GM21723 (cell line): ENCODE data around the gene TMEM151A.
A peak's percentile ranks its signal among the peaks of the same experiment; 100 is the strongest.

Experiments used
- ATAC-seq: cut with Tn5 transposase; IDR thresholded peaks from one replicate; pipeline ENCODE4 v1.9.1; 2021; ENCODE audit warnings: mild to moderate bottlenecking, moderate library complexity; ENCODE audit not compliant: unreplicated experiment

Gene TMEM151A

DNA sequence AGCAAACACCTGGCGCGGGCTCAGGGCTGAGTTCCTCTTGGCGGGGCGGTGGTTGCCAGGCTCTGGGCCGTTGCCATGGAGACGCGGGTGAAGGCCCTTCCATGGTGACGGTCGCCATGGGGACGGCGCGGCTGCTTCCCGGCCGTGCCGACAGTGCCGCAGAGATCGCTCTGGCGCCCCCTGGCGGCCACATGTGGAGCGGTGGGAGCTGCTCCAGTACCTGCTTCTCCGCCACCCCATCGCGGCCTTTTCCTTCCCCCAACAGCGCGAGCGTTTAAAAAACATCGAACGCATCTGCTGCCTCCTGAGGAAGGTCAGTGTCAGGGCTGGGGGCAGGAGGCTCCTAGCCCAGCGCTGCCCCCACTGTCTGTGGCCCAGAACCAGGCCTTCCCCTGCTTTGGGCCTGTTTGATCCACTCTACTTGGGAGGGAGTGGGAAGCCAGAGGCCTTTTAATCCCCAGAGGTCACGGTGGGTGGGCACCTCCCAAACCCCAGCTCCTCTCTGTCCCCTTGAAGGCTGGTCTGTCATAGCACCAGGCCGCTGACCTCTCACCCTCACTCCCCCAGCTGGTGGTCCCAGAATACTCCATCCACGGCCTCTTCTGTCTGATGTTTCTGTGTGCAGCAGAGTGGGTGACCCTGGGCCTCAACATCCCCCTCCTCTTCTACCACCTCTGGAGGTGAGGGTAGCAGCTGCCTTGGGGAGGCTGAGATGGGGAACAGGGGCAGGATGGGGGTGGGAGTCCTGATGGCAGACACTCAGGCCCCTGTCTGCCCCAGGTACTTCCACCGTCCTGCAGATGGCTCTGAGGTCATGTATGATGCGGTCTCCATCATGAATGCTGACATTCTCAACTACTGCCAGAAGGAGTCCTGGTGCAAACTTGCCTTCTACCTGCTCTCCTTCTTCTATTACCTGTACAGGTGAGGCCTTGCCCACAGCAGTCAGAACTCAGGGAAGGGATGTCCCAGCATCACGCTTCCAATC, 8.9 kb upstream of the TMEM151A start:
- peak; percentile 72 for ATAC-seq

DNA sequence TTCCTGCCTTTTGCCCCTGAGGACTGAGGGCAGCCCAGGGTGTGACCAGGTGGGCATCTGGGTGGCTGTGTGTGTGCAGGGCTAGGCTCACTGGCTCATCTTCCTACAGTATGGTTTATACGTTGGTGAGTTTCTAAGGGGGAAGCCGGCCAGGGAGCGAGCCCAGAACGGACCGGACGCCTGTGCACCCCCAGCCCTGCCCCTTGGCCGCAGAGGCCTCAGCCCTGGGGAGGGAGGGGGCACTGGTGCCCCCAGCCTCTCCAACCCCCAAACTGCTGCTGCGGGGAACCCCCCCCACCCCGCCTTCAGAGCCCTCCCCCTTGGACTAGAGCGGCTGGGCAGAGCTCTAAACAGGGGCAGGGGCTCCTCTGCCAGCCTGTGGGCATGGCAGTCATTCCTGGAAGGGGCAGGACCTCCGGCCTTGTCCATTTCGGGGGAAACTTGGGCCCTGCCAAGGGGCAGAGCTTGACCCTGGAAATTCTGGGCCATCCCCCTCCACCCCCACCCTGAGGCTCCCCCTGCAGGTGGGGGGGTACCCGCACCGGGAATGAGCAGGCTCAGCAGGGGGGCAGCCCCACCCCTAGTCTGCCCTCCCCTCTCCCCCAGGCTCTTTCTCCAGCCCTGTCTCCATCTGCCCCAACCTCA, 8.1 kb upstream of the TMEM151A start:
- no peak for ATAC-seq

DNA sequence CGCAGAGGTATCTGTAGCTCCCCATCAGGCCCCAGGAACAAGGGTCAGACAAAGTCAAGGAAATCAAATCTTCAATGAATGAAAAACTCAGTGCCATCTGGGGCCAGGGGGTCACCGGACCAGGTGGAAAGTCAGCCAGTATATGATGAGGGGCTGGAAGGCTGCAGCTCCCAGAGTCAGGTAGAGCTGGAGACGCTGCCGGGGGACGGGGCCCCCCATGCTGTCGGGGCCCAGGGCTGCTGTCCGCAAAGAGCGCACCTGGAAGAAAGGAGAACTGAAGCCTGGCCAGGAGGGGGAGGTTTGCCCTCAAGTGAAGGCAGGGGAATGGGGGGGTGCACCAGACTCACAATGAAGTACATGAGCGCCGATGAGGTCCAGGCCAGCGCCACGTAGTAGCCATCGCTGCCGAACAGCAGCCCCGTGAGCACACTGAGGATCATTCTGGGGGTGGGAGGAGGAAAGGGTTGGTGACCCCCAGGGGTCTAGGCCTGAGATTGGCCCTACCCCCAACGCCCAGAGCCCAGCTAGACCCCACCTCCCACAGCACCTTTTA, 7.1 kb upstream of the TMEM151A start:
- ATAC-seq: no peak

DNA sequence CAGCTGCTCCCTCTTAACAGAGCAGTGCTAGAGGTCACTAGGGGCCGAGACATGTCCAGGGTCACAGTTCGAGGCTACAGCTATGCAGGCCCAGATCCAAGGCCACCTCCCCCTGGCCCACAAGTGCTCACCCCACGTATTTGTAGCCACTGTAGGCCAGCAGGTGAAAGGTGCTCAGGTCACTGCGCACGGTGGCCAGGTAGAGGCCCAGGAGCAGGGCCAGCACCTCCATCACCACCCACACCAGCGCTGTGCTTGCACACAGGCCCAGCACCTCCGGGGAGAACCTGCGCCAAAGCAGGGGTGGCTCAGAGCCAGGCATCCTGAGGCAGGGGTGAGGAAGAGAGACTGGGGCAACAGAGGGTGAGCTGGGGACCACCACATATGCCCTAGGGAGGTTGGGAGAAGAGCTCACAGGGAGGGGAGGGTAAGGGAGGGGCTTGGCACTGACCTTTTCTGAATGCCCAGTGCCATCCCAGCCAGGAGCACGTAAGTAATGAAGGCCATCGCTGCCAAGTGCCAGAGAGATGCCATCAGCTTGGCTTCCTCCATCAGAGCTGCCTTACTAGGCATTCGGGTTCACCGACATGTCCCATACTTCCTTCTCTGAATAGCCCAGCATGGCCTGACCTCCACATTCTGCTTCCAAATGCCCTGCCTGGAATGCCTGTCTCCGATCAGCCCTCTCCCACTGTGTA, 6.3 kb upstream of the TMEM151A start:
- ATAC-seq: no peak

DNA sequence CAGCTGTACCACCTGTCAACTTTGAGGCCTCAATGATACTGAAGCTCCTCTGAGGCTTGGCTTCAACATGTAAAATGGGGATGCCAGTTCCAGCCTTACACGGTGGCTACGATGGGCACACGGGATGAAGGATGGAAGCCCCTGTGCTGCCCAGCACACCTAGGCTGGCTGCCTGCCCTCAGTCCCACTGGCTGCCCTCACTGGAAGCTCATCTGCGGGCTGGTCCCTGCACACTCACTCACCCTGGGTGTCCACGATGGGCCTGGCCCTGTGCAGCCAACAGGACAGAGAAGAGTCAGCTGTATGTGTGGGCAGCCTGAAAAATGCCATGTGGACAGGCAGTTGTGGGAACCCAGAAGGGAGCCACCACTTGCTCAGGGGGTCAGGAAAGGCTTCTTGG, 5.0 kb upstream of the TMEM151A start:
- ATAC-seq: no peak

DNA sequence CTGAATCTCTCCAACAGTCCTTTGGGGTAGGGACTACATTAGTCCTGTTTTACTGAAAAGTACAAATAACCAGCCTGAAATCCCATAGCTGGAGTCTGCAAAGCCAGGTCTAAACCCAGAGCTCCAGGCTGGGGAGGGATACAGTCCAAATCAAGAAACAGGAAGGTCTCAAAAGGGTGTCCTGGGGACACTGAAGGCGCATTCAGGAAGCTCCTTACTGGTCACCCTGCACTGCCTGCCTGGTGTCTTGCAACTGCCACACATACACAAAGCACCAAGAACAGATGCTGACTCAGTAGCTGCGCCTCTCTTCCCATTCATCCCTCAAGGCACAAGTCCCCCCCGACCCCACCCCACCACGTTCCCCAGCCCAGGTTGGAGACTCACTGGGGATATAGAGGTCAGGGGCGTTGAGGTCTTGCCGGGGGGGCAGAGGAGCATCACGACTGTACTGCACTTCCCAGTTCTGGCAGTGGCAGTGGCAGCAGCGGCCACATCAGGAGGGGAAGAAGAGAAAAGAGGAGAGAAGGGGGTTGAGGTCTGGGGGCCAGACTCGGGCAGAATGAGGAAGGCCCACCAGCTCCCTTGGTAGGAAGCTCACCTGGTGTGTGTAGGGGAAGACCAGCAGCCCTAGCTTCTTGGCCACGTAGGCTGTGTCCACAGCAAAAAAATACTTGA, 4.3 kb upstream of the TMEM151A start:
- no peak for ATAC-seq

DNA sequence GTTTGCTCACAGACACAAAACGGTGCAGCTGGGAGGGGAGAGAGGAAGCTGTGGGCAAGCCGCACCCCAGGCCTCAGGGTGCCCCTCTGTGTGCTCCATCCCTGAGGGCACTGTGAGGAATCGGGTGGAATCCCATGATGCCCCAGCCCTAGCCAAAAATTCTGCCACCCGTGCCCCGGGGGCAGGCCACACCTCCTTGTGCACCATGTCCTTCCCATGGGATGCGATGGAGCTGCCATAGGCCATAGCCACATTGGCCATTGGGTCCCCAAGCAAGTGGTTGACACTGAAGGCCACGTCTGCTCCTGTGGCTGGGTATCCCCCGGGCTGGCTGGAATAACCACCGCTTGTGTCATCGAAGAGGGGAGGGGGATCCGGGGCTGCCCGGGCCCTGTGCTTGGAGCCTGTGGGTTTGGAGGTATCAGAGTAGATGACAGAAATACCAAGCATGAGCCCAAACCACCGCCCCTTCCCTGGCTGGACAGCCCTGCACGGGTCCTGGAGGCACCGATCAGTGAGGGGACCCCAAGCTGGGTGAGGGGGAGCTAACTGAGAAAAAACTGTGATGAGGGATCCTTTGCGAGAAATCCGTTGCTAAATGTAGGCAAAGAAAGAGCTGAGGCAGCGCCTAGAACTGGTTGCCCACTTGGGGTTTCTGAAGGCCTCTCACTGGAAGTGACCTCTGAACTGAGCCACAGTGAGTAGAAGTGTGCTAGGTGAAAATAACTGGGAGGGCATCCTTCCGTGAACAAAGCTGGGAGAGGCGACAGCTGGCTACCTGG, 3.6 kb upstream of the TMEM151A start:
- no peak for ATAC-seq

DNA sequence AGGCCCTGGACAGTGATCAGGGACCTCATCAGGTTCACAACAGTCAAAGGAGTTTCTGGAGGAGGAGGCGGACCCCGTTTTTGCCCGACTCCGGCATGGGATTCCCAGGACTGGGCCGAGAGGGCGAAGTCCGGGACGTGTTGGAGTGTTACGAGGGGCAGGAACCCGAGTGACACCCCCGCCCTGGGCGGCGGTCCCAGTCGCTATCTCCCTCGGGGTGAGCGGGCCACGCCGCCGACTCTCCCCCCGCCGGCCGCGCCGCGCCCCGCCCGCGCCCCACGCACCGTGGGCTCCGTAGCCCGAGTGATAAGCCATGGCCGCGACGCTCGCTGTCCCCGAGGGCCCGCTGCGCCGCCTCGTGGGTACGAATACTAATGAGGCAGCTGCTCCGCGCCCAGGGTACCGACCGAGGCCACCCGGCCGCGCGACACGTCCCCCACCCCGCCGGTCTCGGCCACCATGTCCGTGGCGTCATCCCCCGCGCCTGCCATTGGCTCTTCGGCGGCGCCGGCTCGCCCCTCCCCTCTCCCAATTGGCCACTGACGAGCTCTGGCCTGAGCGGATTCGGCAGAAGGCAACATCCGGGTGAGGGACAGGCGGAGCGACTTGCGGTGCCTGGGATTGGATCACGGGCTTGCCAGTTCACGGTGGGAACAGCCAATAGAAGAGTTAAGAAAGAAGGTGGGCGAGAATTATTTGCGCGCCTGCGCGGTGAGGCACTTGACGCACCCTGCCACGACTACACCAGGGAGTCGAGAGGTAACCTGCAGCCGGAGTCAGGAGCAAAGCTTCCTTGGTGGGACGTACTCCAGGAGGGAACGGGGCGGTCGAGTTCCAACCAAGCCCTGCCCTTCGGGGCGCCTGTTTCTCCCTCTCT, 2.8 kb upstream of the TMEM151A start, which contains the start of gene YIF1A:
Gene YIF1A, minus strand, starts transcription at position 473 of the 877 bp plus-strand sequence. Its CDS starts 158 bp downstream, at position 315.
- ATAC-seq: peak; percentile 88

DNA sequence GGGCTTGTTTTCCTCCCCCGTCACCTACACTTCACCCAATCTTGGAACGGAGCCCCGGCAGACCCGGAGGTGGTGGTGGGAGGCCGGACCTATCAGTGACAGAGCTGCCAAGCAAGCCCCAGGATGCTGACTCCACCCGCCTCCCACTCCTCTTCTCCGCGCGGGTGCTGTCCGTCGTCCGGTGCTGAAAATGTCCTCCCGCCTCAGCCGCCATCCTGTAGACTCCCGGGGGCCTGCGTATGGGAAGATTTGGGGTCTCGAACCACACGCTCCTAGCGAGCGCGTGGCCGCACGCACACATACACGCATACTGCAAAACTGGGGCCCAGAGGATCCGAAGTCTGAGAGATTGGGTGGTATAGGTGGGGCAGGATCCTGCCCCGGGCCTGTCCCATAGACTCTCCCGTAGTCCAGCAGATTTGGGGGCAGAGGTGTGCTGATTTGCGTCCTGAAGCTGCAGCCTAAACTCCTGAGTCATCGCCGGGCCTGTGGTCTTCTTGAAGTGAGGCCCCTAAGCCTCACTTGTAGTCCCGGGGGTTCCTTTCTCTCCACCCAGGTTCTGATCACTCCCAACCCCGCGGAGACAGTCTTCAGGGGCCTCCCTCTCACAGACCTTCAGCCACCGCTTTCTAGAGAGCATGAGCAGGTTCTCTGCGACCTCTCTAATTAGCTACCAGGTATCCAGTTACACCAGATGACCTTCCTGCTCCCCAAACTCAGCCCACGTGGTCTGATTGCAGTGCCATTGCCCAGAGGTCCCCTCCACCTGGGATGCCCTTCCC, 2.0 kb upstream of the TMEM151A start:
- ATAC-seq: peak; percentile 39

DNA sequence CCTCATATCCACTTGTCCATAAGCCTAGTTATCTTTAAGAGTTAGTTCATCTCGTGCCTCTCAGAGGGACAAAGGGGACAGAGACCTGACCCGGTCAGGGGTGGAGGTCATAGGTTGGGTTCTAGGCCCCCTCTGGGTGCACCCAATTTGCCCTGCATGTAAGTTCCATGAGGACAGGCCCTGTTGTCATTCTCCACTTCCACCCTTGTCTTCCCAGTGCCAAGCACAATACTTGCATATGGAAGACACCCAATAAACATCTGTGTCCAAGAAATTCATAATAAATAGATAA, 1.4 kb upstream of the TMEM151A start:
- no peak for ATAC-seq

DNA sequence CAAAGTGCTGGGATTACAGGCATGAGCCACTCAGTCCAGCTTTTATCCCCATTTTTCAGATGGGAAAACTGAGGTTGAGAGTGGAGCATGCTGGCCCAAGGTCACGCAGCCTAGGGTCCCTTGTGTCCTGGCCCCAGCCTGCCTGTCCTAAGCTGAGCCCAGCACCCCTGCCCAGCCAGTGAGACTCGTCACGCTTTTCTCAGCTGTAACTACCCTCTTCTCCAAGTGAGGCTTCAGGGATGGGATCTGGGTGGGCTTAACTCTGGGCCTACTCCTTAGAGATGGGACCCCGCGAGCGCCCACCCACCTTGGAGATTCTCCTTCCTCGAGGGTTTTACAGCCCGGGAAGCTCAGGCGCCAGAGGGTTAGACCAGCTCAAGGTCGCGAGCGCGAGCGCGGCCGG, 390 bp upstream of the TMEM151A start:
- ATAC-seq: no peak

DNA sequence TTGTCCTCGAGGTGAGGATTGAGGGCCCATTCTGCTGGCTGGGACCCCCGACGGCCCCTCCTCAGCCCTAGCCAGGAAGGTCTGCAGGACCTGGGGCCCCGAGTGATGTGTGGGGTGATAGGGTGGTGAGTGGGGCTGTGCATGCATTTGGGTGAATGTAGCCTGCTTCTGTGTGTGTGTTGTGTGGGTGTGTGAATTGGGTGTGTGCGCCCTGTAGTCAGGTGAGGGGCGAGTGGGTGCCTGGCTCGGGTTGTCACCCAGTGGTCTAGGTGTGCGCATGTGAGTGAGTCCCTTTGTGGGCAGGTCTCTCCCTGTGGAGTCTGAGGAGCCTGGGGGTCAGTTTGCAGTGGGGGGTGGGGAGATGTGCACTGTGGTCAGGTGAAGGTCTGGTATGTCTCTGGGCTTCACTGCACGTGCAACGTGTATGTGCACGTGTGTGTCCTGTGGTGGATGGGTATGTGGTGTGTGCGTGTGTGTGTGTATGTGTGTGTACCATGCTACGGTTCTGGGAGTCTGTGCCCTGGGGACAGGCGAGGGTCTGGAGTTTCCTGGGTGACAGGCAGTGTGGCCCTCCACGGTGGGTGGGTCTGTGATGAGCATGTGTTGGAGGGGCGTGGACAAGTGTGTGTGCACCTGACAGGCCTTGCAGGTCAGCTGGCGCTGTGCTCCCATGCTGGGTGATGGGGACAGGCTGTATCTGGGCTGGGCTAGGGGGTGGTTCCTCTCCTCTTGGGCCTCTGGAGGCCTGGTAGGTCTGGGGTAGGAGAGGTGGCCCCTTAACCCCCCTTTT, 1.0 kb downstream of the TMEM151A start:
- no peak for ATAC-seq

DNA sequence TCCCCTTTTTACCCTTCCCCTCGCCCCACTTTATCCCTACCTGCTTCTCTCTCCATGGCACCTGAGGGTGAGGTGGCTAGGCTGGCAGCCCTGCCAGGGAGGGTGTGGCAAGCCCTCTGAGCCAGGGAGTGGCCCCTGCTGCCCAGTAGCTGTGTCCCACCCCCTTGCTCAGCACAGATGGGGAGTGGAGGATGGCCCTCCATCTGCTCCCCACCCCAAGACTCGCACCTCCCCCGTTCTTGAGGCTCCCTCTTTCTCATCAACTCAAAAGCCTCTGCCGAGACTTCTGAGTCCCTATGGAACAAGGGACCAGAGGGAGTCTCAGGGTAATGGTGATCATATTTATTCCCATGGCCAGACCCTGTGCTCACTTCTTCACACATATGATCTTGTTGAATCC, 1.7 kb downstream of the TMEM151A start:
- no peak for ATAC-seq

DNA sequence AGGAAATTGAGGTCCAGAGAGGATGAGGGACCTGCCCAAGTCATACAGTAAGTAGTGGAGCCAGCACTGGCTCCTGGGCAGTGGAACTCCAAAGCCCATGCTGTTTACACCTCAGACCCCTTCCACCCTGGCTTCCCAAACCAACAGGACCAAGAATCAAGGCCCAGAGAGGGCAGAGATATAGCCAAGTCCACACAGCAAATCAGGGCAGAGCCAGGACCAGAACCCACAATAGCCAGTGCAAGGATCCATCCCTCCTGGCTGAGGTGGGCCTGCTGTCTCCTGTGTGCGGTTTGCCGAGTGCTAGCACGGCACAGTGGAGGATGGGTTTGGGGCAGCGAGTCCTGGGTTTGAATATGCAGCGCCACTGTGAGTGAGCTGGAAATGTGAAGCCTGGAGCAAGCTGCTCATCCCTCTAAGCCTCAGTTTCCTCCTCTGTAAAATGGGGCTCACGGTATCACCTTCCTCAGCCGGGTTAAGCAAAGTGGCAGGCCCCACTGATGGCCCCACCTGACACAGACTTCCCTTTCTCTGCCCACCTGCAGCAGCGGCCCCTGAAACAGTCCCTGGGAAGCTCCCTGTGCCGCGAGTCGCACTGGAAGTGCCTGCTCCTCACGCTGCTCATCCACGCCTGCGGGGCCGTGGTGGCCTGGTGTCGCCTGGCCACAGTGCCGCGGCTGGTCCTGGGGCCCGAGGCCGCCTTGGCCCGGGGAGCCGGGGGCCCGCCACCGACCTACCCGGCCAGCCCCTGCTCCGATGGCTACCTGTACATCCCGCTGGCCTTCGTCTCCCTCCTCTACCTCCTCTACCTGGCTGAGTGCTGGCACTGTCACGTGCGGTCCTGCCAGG, 2.3 kb downstream of the TMEM151A start:
- ATAC-seq: no peak

DNA sequence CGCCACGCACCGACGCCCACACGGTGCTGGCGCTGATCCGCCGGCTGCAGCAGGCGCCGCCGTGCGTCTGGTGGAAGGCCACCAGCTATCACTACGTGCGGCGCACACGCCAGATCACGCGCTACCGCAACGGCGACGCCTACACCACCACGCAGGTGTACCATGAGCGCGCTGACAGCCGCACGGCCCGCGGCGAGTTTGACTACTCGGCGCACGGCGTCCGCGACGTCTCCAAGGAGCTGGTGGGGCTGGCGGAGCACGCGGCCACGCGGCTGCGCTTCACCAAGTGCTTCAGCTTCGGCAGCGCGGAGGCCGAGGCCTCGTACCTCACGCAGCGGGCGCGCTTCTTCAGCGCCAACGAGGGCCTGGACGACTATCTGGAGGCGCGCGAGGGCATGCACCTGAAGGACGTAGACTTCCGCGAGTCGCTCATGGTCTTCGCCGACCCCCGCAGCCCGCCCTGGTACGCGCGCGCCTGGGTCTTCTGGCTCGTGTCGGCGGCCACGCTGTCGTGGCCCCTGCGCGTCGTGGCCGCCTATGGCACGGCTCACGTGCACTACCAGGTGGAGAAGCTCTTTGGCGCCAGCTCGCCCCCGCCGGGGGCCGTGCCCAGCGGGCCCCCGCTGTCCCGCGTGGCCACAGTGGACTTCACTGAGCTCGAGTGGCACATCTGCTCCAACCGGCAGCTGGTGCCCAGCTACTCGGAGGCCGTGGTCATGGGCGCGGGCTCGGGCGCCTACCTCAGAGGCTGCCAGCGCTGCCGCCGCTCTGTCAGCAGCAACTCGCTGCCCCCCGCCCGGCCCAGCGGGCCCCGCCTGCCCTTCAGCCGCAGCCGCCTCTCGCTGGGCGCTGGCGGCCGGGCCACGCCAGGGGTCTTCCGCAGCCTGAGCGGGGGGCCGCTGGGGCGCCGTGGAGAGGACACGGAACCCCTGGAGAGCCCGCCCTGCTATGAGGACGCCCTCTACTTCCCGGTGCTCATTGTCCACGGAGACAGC, 3.2 kb downstream of the TMEM151A start:
- no peak for ATAC-seq
